Mucosa of rectum (tissue), 2 donors: ENCODE data around the gene RPS23.

ENCODE experiments used
- H3K27ac ChIP-seq, 2 donors: one replicate each; pipeline ENCODE4 v1.7.0; 2013; ENCODE audit warnings: inconsistent platforms in 2 of 2, low read depth in 2 of 2, low read length in 2 of 2
- H3K27me3 ChIP-seq, 2 donors: one replicate each; pipeline ENCODE4 v1.7.0; 2013; ENCODE audit warnings: low read length in 2 of 2; ENCODE audit not compliant: control insufficient read depth in 2 of 2, insufficient read depth in 2 of 2
- H3K36me3 ChIP-seq, 2 donors: one replicate each; pipeline ENCODE4 v1.7.0; 2013; ENCODE audit warnings: low read length in 2 of 2; ENCODE audit not compliant: control insufficient read depth in 2 of 2, insufficient read depth in 2 of 2
- H3K4me1 ChIP-seq, 2 donors: one replicate each; pipeline ENCODE4 v1.7.0; 2013; ENCODE audit warnings: low read length in 2 of 2, mild to moderate bottlenecking in 1 of 2; ENCODE audit not compliant: control insufficient read depth in 2 of 2, insufficient read depth in 2 of 2
- H3K4me3 ChIP-seq, 2 donors: one replicate each; pipeline ENCODE4 v1.7.0; 2013; ENCODE audit warnings: low read length in 2 of 2
- H3K9ac ChIP-seq, 2 donors: one replicate each; pipeline ENCODE4 v1.7.0; 2013; ENCODE audit warnings: low read length in 2 of 2, low read depth in 1 of 2, mild to moderate bottlenecking in 1 of 2
- H3K9me3 ChIP-seq, 2 donors: one replicate each; pipeline ENCODE4 v1.7.0; 2013; ENCODE audit warnings: low read length in 2 of 2; ENCODE audit not compliant: control insufficient read depth in 2 of 2
- donor health status: healthy.
- donor health status: Normal muscosa, but diverticular disease.

Gene RPS23

GRCh38 chr5:82290908-82291307 lies 12.8 kb upstream of the RPS23 start:
- H3K9ac ChIP-seq: no peak overlapping the region
- no peak overlapping the region for H3K27ac ChIP-seq
- no peaks in the 10 kb centered on the region for H3K36me3 ChIP-seq
- no peaks in the 10 kb centered on the region for H3K9me3 ChIP-seq
- H3K4me3 ChIP-seq: no peak overlapping the region
- no peaks in the 10 kb centered on the region for H3K4me1 ChIP-seq
- no peaks in the 10 kb centered on the region for H3K27me3 ChIP-seq

- H3K4me1 ChIP-seq: no peaks in the 10 kb centered on the region
- no peaks in the 10 kb centered on the region for H3K27me3 ChIP-seq
- no peak overlapping the region for H3K4me3 ChIP-seq
- no peak overlapping the region for H3K27ac ChIP-seq
- H3K9me3 ChIP-seq: no peaks in the 10 kb centered on the region
- H3K9ac ChIP-seq: no peak overlapping the region
- H3K36me3 ChIP-seq: no peaks in the 10 kb centered on the region
These were observed 11.9 kb upstream of the RPS23 start for GRCh38 chr5:82290005-82290404.

GRCh38 chr5:82287625-82288024 lies 9.5 kb upstream of the RPS23 start:
- H3K9me3 ChIP-seq: no peaks in the 10 kb centered on the region
- H3K27ac ChIP-seq: no peak overlapping the region
- H3K27me3 ChIP-seq: no peaks in the 10 kb centered on the region
- no peak overlapping the region for H3K4me3 ChIP-seq
- no peak overlapping the region for H3K9ac ChIP-seq
- no peaks in the 10 kb centered on the region for H3K36me3 ChIP-seq
- H3K4me1 ChIP-seq: no peaks in the 10 kb centered on the region

GRCh38 chr5:82285206-82285605 lies 7.1 kb upstream of the RPS23 start:
- Histone ChIP-seq H3K27ac (no peak overlapping the region), H3K9ac (no peak overlapping the region), H3K36me3 (no peaks in the 10 kb centered on the region), H3K4me3 (no peak overlapping the region), H3K27me3 (no peaks in the 10 kb centered on the region), H3K4me1 (no peaks in the 10 kb centered on the region), H3K9me3 (no peaks in the 10 kb centered on the region)

GRCh38 chr5:82283893-82284292 lies 5.7 kb upstream of the RPS23 start:
- no peaks in the 10 kb centered on the region for H3K9me3 ChIP-seq
- H3K27ac ChIP-seq: no peak overlapping the region
- no peaks in the 10 kb centered on the region for H3K4me1 ChIP-seq
- H3K36me3 ChIP-seq: no peaks in the 10 kb centered on the region
- no peak overlapping the region for H3K9ac ChIP-seq
- H3K4me3 ChIP-seq: no peak overlapping the region
- no peaks in the 10 kb centered on the region for H3K27me3 ChIP-seq

GRCh38 chr5:82278711-82279370 lies 687 bp upstream of the RPS23 start:
- Histone ChIP-seq H3K9ac (peak overlapping the region; percentile 86), H3K4me1 (peaks cover 3 to 5% of the 10 kb centered on the region in 2 donors), H3K4me3 (peak overlapping the region; percentile 83 to 96), H3K9me3 (no peaks in the 10 kb centered on the region), H3K27ac (peak overlapping the region; percentile 78 to 79), H3K36me3 (peaks cover 22 to 24% of the 10 kb centered on the region in 2 donors), H3K27me3 (no peaks in the 10 kb centered on the region)

GRCh38 chr5:82277613-82277986 lies 554 bp downstream of the RPS23 start:
- no peaks in the 10 kb centered on the region for H3K27me3 ChIP-seq
- H3K27ac ChIP-seq: peak overlapping the region; percentile 78 to 79
- H3K4me3 ChIP-seq: peak overlapping the region; percentile 83 to 96
- H3K9me3 ChIP-seq: no peaks in the 10 kb centered on the region
- peaks cover 3 to 5% of the 10 kb centered on the region in 2 donors for H3K4me1 ChIP-seq
- H3K9ac ChIP-seq: peak overlapping the region; percentile 86
- peaks cover 22 to 24% of the 10 kb centered on the region in 2 donors for H3K36me3 ChIP-seq

GRCh38 chr5:82276800-82277612 lies 1.1 kb downstream of the RPS23 start:
- Histone ChIP-seq H3K9ac (peak overlapping the region; percentile 86), H3K27ac (no peak overlapping the region), H3K9me3 (no peaks in the 10 kb centered on the region), H3K4me1 (peaks cover 3 to 5% of the 10 kb centered on the region in 2 donors), H3K36me3 (peaks cover 22 to 24% of the 10 kb centered on the region in 2 donors), H3K27me3 (no peaks in the 10 kb centered on the region), H3K4me3 (peak overlapping the region; percentile 83 to 96)

GRCh38 chr5:82275216-82275664 lies 2.9 kb downstream of the RPS23 start:
- Histone ChIP-seq H3K4me3 (no peak overlapping the region), H3K9me3 (no peaks in the 10 kb centered on the region), H3K27ac (no peak overlapping the region), H3K4me1 (peaks cover 3 to 5% of the 10 kb centered on the region in 2 donors), H3K36me3 (peaks cover 22 to 24% of the 10 kb centered on the region in 2 donors), H3K27me3 (no peaks in the 10 kb centered on the region), H3K9ac (no peak overlapping the region)
